Measurements from ENCODE around the gene SQOR. TPM values are rescaled to one million over a fixed set of nuclear protein-coding genes. Genes with fewer than 3 reads are reported as not detected.

The SQOR gene
- polyA plus RNA-seq, 1 experiment = 74.4 TPM

DNA sequence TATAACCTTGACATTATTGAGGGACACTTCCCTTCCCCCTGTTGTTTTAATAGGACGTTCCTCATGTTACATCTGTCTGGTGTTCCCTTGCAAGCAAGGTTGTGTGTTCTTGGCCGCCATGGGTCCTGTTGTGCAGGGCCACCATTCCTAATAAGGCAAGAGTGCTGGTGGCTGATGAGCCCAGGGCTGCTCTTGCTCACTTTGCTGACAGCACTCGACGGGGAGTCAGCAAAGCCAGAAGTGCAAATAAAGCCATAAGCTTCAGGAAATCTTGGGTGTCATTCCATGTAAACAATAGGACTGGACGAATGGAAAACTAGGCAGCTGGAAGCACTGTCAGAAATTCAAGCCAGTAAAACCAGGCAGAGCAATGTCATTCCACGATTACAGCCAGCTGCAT is 75.8 kb downstream of the SQOR start:
- no peak overlapping the region for H3K27ac ChIP-seq (ENCODE audit: low read depth, low read length)
- TF ChIP-seq CTCF (IDR thresholded peaks at IDR 0.05; ENCODE audit: low read depth, low read length) = no peak
- POLR2A ChIA-PET = no interaction called here
- H3K4me3 ChIP-seq (ENCODE audit: low read depth, low read length) = no peak overlapping the region
- H3K9me3 ChIP-seq (ENCODE audit: control insufficient read depth, insufficient read depth, low read length) = no peaks in the 10 kb centered on the region
- DNase-seq (ENCODE audit: low read depth, low spot score) = no peak
- CTCF ChIA-PET = interaction anchor here (1.3 kb wide), 1 partner anchor 79 kb away, joined by 4 read pairs; no protein-coding TSS in a partner anchor
- no peaks in the 10 kb centered on the region for H3K27me3 ChIP-seq (ENCODE audit: control insufficient read depth, insufficient read depth, low read length)

DNA sequence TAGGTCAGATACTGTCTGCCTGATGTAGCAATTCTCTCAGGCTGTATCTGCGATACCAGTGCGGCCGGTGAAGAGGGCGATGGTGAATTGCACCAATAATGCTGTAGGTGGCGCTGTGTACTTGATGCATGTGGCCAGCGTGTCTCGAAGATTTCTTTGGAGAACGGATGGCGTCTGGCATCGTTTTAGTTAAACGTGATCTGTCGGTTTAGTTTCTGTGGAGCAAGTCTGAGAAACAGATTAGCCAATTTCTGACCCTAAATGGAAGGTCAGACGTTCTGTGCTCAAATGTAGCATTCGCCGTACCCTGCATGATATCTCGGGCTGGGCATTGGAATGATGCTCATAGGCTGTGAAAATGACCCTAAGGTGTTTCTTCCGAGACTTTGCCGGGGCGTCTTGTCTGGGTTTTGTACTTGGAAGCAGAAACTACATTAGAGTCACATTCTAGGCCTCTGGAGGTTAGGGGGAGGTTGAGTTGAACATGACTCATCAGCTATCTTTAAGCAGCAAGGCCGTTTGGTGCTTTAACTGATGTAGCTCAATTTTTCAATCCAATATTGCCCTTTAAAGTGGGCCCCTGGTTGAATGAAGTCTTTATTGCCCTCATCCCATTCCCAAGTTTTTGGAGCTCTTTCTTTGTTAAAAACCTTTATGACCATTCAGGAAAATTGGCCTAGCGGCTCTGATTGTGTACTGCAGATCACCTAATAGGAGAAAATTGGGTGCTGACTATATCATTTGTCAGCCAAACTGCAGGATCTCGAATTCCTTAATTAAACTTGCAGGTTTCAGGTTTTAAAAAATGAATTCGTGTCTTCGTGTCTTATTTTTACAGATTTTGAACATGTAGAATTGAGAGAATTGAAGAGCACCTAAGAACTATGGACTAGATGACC is 80.0 kb downstream of the SQOR start:
- H3K4me3 ChIP-seq (ENCODE audit: low read depth, low read length) = peak overlapping the region; percentile 44
- ChIA-PET POLR2A (no interaction called here), CTCF (interaction anchor here (0.5 to 3.7 kb wide), 23 partner anchors 10 to 724 kb away, joined by 3 to 75 read pairs (median 4); no protein-coding TSS in a partner anchor)
- H3K9me3 ChIP-seq (ENCODE audit: control insufficient read depth, insufficient read depth, low read length) = no peaks in the 10 kb centered on the region
- peak; percentile 90 for TF ChIP-seq CTCF (IDR thresholded peaks at IDR 0.05; ENCODE audit: low read depth, low read length)
- peak; percentile 20 for DNase-seq (ENCODE audit: low read depth, low spot score)
- no peak overlapping the region for H3K27ac ChIP-seq (ENCODE audit: low read depth, low read length)
- peaks cover 2% of the 10 kb centered on the region for H3K27me3 ChIP-seq (ENCODE audit: control insufficient read depth, insufficient read depth, low read length)

DNA sequence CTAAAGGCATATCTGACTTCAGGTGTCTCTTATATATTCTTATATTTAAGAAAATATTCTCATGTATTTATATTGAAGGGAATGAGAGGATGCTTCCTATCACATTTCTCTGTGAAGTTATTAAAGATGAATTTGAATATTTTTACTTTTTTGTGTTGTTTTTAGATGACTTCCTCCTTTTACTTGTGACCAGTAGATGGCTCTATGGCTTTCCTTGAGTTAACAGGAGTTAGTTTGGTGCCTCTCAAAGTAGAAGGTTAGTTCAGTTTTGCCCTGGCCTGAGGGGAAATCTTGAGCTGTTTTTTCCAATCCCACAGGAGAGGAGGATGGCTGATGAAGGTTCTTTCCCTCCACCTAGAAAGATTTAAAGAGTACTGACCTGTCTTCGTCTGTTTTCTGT is 80.7 kb downstream of the SQOR start:
- Histone ChIP-seq H3K4me3 (ENCODE audit: low read depth, low read length) (no peak overlapping the region), H3K27ac (ENCODE audit: low read depth, low read length) (no peak overlapping the region), H3K27me3 (ENCODE audit: control insufficient read depth, insufficient read depth, low read length) (peaks cover 2% of the 10 kb centered on the region), H3K9me3 (ENCODE audit: control insufficient read depth, insufficient read depth, low read length) (no peaks in the 10 kb centered on the region)
- DNase-seq (ENCODE audit: low read depth, low spot score) = no peak
- POLR2A ChIA-PET = no interaction called here
- TF ChIP-seq CTCF (IDR thresholded peaks at IDR 0.05; ENCODE audit: low read depth, low read length) = peak; percentile 57
- CTCF ChIA-PET = interaction anchor here (0.7 to 3.7 kb wide), 21 partner anchors 9 to 754 kb away, joined by 3 to 75 read pairs (median 4); no protein-coding TSS in a partner anchor

- H3K27me3 ChIP-seq (ENCODE audit: control insufficient read depth, insufficient read depth, low read length) = peaks cover 5% of the 10 kb centered on the region
- H3K27ac ChIP-seq (ENCODE audit: low read depth, low read length) = no peak overlapping the region
- no peaks in the 10 kb centered on the region for H3K9me3 ChIP-seq (ENCODE audit: control insufficient read depth, insufficient read depth, low read length)
- H3K4me3 ChIP-seq (ENCODE audit: low read depth, low read length) = no peak overlapping the region
- POLR2A ChIA-PET = no interaction called here
- no peak for DNase-seq (ENCODE audit: low read depth, low spot score)
- CTCF ChIA-PET = interaction anchor here (3.1 kb wide), 1 partner anchor 14 kb away, joined by 21 read pairs; no protein-coding TSS in a partner anchor
- TF ChIP-seq CTCF (IDR thresholded peaks at IDR 0.05; ENCODE audit: low read depth, low read length) = no peak
Measured at GRCh38 chr15:45719490-45719889, 84.7 kb downstream of the SQOR start.

GRCh38 chr15:45720183-45720582 is 85.4 kb downstream of the SQOR start:
- no peak overlapping the region for H3K27ac ChIP-seq (ENCODE audit: low read depth, low read length)
- no peak for TF ChIP-seq CTCF (IDR thresholded peaks at IDR 0.05; ENCODE audit: low read depth, low read length)
- ChIA-PET POLR2A (no interaction called here), CTCF (interaction anchor here (3.1 kb wide), 1 partner anchor 14 kb away, joined by 21 read pairs; no protein-coding TSS in a partner anchor)
- no peak overlapping the region for H3K4me3 ChIP-seq (ENCODE audit: low read depth, low read length)
- H3K27me3 ChIP-seq (ENCODE audit: control insufficient read depth, insufficient read depth, low read length) = peaks cover 5% of the 10 kb centered on the region
- no peak for DNase-seq (ENCODE audit: low read depth, low spot score)
- H3K9me3 ChIP-seq (ENCODE audit: control insufficient read depth, insufficient read depth, low read length) = no peaks in the 10 kb centered on the region
